Parathyroid adenoma (tissue), 2 donors: Measurements from ENCODE around the gene LRRC32.
A peak's percentile ranks its signal among the peaks of the same experiment; 100 is the strongest.

ENCODE experiments used
- H2AFZ ChIP-seq: fragments of 300-600 bp; sonication (generic); one replicate; pipeline ENCODE4 v1.7.0; 2017; ENCODE audit warnings: antibody characterized with exemption, mild to moderate bottlenecking
- H3K27ac ChIP-seq: fragments of 300-600 bp; sonication (generic); one replicate; pipeline ENCODE4 v1.7.0; 2017
- H3K27me3 ChIP-seq: fragments of 300-600 bp; sonication (generic); one replicate; pipeline ENCODE4 v1.7.0; 2017; ENCODE audit warnings: low read length; ENCODE audit not compliant: control insufficient read depth, insufficient read depth
- H3K36me3 ChIP-seq: fragments of 300-600 bp; sonication (generic); one replicate; pipeline ENCODE4 v1.7.0; 2017; ENCODE audit warnings: low read length; ENCODE audit not compliant: control insufficient read depth, insufficient read depth
- H3K4me1 ChIP-seq: fragments of 300-600 bp; sonication (generic); one replicate; pipeline ENCODE4 v1.7.0; 2017; ENCODE audit warnings: control low read depth
- H3K4me2 ChIP-seq: fragments of 300-600 bp; sonication (generic); one replicate; pipeline ENCODE4 v1.7.0; 2017; ENCODE audit warnings: low read length
- H3K4me3 ChIP-seq: fragments of 300-600 bp; sonication (generic); one replicate; pipeline ENCODE4 v1.7.0; 2017; ENCODE audit warnings: low read depth, low read length
- H3K79me2 ChIP-seq: fragments of 300-600 bp; sonication (generic); one replicate; pipeline ENCODE4 v1.7.0; 2017; ENCODE audit warnings: control low read depth
- H3K9ac ChIP-seq: fragments of 300-600 bp; sonication (generic); one replicate; pipeline ENCODE4 v1.7.0; 2017; ENCODE audit warnings: mild to moderate bottlenecking
- H3K9me3 ChIP-seq: fragments of 300-600 bp; sonication (generic); one replicate; pipeline ENCODE4 v1.7.0; 2017; ENCODE audit warnings: low read length; ENCODE audit not compliant: control insufficient read depth
- CTCF ChIP-seq: fragments of 300-600 bp; sonication (generic); IDR thresholded peaks from one replicate; pipeline ENCODE4 v1.7.0; 2017; ENCODE audit warnings: antibody characterized with exemption, mild to moderate bottlenecking
- donor health status: primary hyperparathyroidism.

The LRRC32 gene

GRCh38 chr11:76661306-76661751, 9.2 kb downstream of the LRRC32 start:
- Histone ChIP-seq H3K27me3 (no peaks in the 10 kb centered on the region), H3K9ac (no peak overlapping the region), H3K4me2 (no peak overlapping the region), H3K9me3 (no peaks in the 10 kb centered on the region), H2AFZ (no peak overlapping the region), H3K4me1 (no peaks in the 10 kb centered on the region), H3K79me2 (no peaks in the 10 kb centered on the region), H3K27ac (no peak overlapping the region), H3K36me3 (no peaks in the 10 kb centered on the region), H3K4me3 (no peak overlapping the region)
- no peak for TF ChIP-seq CTCF

- H3K4me3 ChIP-seq, result no peak overlapping the region
- H3K27ac ChIP-seq, result no peak overlapping the region
- H3K4me2 ChIP-seq, result no peak overlapping the region
- H3K36me3 ChIP-seq, result no peaks in the 10 kb centered on the region
- peak overlapping the region; percentile 50 for H2AFZ ChIP-seq
- no peak overlapping the region for H3K9ac ChIP-seq
- H3K79me2 ChIP-seq, result no peaks in the 10 kb centered on the region
- H3K4me1 ChIP-seq, result no peaks in the 10 kb centered on the region
- H3K27me3 ChIP-seq, result no peaks in the 10 kb centered on the region
- H3K9me3 ChIP-seq, result no peaks in the 10 kb centered on the region
- TF ChIP-seq CTCF, result no peak
Observed at GRCh38 chr11:76660533-76661305, 9.8 kb downstream of the LRRC32 start.

GRCh38 chr11:76659672-76660532, 10.6 kb downstream of the LRRC32 start:
- no peaks in the 10 kb centered on the region for H3K4me1 ChIP-seq
- no peak overlapping the region for H3K4me2 ChIP-seq
- H3K4me3 ChIP-seq, result no peak overlapping the region
- TF ChIP-seq CTCF, result no peak
- no peaks in the 10 kb centered on the region for H3K9me3 ChIP-seq
- no peaks in the 10 kb centered on the region for H3K27me3 ChIP-seq
- no peak overlapping the region for H2AFZ ChIP-seq
- no peaks in the 10 kb centered on the region for H3K79me2 ChIP-seq
- no peak overlapping the region for H3K27ac ChIP-seq
- H3K9ac ChIP-seq, result no peak overlapping the region
- no peaks in the 10 kb centered on the region for H3K36me3 ChIP-seq

- Histone ChIP-seq H3K4me1 (no peaks in the 10 kb centered on the region), H3K27me3 (no peaks in the 10 kb centered on the region), H3K27ac (no peak overlapping the region)
Observed at GRCh38 chr11:76658651-76659650, 11.6 kb downstream of the LRRC32 start.

More at GRCh38 chr11:76658651-76659650, 11.6 kb downstream of the LRRC32 start:
- TF ChIP-seq CTCF, result no peak
- no peaks in the 10 kb centered on the region for H3K9me3 ChIP-seq
- H3K36me3 ChIP-seq, result no peaks in the 10 kb centered on the region
- H3K4me3 ChIP-seq, result no peak overlapping the region
- no peak overlapping the region for H3K9ac ChIP-seq
- H2AFZ ChIP-seq, result no peak overlapping the region
- H3K79me2 ChIP-seq, result no peaks in the 10 kb centered on the region
- H3K4me2 ChIP-seq, result no peak overlapping the region
